Fibroblast of mammary gland (primary cell): Measurements from ENCODE around the gene PTPRN2.

ENCODE experiments used
- DNase-seq: peaks from one replicate; pipeline ENCODE4 v3.0.0-alpha.2; 2010; ENCODE audit warnings: low read depth
- H3K4me3 ChIP-seq: 2 replicates; pipeline ENCODE4 v1.5.1; 2011; ENCODE audit warnings: low read depth, mild to moderate bottlenecking, low read length, moderate library complexity; ENCODE audit not compliant: control insufficient read depth
- TF ChIP-seq, protein P1 (sequence below): conservative IDR thresholded peaks from 2 replicates; pipeline ENCODE4 v1.5.1; 2011; ENCODE audit warnings: low read depth, low read length, inconsistent platforms; ENCODE audit not compliant: control insufficient read depth, insufficient read depth

Gene PTPRN2

DNA sequence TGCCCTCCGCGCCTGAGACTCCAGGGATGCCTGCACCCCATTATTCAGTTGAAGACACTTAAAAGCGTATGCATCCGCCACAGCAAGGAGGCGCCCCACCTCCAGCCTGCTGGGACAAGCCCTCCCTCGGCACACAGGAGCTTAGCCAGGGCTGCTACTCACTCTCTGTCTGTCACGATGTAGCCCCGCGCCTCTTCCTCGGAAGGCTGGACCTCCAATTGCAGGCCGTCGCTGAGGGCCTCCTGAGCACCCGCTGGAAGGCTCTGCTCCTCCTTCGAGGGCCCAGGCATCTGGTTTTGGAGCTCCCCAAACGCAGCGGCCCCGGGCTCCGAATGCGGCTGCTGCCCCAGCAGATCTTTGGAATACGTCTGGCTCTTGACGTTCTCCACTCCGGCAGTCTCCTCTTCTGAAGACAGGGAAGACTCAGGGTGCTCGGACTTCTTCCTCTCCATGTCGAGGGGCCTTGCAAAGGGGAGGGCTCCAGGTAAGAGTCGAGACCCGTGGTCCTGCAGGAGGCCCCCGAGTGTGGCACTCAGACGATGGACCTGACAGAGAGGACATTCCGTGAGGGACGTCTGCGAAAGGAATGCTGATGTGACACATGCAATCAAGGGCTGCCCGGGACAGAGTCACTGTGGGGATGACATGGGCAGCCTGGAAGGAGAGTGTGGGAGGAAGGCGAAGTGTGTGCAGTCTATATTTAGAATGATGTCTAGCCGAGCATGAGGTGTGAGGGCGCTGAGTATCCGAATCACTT is 453.9 kb downstream of the PTPRN2 start:
- TF ChIP-seq, protein P1, sequence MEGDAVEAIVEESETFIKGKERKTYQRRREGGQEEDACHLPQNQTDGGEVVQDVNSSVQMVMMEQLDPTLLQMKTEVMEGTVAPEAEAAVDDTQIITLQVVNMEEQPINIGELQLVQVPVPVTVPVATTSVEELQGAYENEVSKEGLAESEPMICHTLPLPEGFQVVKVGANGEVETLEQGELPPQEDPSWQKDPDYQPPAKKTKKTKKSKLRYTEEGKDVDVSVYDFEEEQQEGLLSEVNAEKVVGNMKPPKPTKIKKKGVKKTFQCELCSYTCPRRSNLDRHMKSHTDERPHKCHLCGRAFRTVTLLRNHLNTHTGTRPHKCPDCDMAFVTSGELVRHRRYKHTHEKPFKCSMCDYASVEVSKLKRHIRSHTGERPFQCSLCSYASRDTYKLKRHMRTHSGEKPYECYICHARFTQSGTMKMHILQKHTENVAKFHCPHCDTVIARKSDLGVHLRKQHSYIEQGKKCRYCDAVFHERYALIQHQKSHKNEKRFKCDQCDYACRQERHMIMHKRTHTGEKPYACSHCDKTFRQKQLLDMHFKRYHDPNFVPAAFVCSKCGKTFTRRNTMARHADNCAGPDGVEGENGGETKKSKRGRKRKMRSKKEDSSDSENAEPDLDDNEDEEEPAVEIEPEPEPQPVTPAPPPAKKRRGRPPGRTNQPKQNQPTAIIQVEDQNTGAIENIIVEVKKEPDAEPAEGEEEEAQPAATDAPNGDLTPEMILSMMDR = no peak
- no peak for DNase-seq
- H3K4me3 ChIP-seq = no peak overlapping the region

DNA sequence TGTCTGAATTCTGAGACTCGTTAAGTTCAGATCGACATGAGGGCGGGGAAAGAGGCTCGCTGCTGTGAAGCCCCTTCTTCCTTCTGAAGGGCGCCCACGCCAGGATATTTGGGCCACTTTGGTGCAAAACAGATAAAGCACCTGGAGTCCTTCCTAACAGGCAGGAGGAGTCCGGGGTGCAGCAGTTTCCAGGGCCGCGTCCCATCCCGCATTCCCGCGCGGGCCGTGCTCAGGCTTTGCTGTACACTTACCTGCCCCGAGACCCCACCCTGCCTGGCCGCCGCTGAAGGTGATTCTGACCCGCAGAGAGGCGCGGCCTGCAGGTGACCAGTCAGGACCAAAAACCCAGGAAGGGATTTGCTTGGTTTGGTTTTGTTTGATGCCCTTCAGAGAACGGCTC is 454.6 kb downstream of the PTPRN2 start:
- DNase-seq = no peak
- no peak overlapping the region for H3K4me3 ChIP-seq
- TF ChIP-seq, protein P1 = no peak

DNA sequence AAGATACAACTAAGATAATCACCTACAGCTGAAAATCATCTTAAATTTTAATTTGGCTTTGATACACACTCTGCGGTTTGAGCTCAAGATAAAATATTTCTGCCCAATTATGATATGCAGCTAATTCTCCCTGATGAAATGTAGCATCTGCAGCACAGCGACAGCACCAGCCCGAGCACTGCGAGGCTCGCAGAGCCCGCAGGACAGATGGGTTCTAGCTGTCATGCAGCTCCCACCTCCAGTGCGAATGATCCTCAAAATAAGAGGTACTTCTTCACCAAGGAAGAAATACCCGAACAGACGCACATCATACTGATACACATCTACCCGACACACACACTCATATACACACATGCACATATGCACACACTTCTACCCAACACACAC is 457.6 kb downstream of the PTPRN2 start:
- no peak for DNase-seq
- H3K4me3 ChIP-seq = no peak overlapping the region
- TF ChIP-seq, protein P1 = no peak

DNA sequence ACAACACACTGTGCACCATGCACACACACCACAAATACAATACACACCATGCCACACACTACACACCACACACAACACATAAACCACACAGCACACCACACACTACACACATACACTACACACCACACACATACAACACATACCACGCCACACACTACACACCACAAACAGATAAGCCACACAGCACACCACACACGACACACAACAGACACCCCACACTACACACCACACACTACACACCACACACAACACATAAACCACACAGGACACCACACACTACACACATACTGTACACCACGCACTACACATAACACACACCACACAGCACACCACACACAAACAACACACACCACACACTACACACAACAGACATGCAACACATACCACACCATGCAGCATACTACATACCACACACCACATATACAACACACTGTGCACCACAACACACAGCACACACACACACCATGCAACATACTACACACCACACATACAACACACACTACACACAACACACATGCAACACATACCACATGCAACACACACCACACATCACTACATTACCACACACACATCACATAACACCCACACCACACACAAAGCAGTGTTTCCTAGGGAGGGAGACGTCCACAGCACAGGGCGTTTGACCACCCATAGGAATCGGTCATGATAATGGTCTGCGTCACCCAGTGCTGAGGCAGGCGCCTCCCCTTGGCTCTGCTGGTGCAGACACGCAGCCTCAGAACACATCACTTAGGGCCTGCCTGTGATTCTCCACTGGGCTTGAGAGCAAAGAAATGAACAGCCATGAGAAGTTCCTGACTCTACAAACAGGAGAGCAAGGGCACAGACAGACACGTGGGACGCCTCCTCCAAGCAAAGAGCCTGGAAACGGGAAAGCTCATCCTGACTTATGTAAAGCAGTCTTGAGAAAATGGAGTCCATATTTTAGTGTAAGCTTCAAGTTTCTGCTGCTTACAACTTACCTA is 458.3 kb downstream of the PTPRN2 start:
- DNase-seq = no peak
- no peak overlapping the region for H3K4me3 ChIP-seq
- TF ChIP-seq, protein P1 = no peak

DNA sequence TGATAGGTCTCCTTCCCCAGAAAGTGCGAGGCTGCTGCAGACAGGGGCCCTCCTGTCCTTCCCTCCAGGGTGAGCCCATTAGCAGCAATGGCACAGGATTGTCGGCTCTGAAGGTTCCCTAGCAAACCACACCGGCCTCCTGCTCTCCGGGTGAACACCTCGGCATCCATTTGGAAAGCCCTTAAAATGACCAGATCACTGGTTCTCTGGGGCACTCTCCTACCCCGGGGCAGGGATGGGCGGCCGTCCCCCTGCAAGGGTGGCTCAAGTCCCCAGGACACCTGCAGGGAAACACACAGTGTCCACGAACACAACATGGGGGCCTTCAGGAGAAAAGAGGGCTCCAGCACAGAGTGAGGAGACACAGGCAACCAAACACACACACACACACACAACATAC is 459.1 kb downstream of the PTPRN2 start:
- DNase-seq = no peak
- no peak overlapping the region for H3K4me3 ChIP-seq
- TF ChIP-seq, protein P1 = no peak

DNA sequence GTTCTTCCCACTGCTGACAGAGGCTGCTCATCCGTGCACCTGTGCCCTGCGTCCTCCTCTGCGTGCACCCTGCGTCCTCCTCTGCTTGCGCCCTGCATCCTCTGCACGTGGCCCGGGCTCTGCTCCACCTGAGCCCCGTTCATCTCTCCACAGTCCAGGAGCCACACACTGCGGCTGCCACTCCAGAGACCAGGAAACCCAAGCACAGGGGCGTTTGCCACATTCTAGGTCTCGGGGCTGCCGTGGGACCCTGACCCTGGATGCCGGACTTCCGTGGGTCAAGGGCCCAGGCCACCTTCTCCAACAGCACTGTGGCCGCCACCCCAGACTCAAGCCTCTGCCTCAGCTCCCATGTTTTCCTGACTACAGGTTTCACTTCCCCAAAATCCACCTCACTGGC is 460.4 kb downstream of the PTPRN2 start:
- TF ChIP-seq, protein P1 = no peak
- no peak overlapping the region for H3K4me3 ChIP-seq
- no peak for DNase-seq
